NT2/D1 (cell line): ENCODE results near the gene AURKAIP1.

Experiments used
- SUZ12 ChIP-seq: IDR thresholded peaks from 2 replicates; pipeline ENCODE4 v1.6.1; 2011; ENCODE audit not compliant: insufficient read length, insufficient read depth; ENCODE audit errors: extremely low read depth
- YY1 ChIP-seq: IDR thresholded peaks from 2 replicates; pipeline ENCODE4 v1.6.1; 2011; ENCODE audit not compliant: insufficient read length, insufficient read depth
- ZNF274 ChIP-seq: IDR thresholded peaks from 2 replicates; pipeline ENCODE4 v1.6.1; 2011; ENCODE audit warnings: mild to moderate bottlenecking, low read depth, low read length

- no peak for TF ChIP-seq YY1
- no peak for TF ChIP-seq SUZ12
- TF ChIP-seq ZNF274, result no peak
These were observed 15.1 kb downstream of the AURKAIP1 start for GRCh38 chr1:1359664-1360468.
